Esophagus muscularis mucosa (tissue), 4 donors: Measurements from ENCODE around the gene THEM5.

ENCODE experiments used
- EP300 ChIP-seq: sonication (generic); formaldehyde crosslinking; IDR thresholded peaks from one replicate; pipeline ENCODE4 v1.6.1; 2017; ENCODE audit warnings: antibody characterized with exemption
- POLR2A ChIP-seq: fragments of 450-650 bp; IDR thresholded peaks from one replicate; pipeline ENCODE4 v1.6.1; 2017; ENCODE audit warnings: antibody characterized with exemption, moderate library complexity, mild to moderate bottlenecking, low read depth
- POLR2AphosphoS5 ChIP-seq, 2 donors: sonication (generic); formaldehyde crosslinking; IDR thresholded peaks; one replicate each; pipeline ENCODE4 v1.6.1; 2017; ENCODE audit warnings: antibody characterized with exemption in 2 of 2
- TF ChIP-seq, protein P1 (sequence below), 3 experiments: fragments of 200-600 bp in 2 of 3; fragments of 450-650 bp in 1 of 3; sonication (generic) in 2 of 3; IDR thresholded peaks; one replicate each; pipeline ENCODE4 v1.5.1; 2017 to 2019; ENCODE audit warnings: antibody characterized with exemption in 3 of 3, mild to moderate bottlenecking in 2 of 3, moderate library complexity in 1 of 3

DNA sequence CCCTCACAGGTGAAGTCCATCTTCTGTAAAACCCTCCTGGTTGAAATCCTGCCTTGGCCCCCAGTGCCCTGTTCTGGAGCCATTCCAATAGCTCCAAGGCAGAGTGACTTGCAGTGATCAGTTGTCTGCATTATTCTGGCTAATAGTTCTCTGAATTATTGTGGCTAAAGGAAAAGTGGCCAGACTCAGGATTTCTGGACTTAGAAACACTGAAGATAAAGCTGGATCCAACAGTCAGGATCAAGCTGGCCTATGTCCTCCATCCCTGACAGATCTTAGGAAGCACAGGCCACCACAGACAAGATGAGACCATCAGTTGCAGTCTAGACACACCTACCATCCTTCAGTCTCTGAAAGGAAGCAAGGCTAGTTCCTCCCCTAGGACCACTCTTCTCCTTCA, 13.1 kb downstream of the THEM5 start:
- TF ChIP-seq, protein P1, sequence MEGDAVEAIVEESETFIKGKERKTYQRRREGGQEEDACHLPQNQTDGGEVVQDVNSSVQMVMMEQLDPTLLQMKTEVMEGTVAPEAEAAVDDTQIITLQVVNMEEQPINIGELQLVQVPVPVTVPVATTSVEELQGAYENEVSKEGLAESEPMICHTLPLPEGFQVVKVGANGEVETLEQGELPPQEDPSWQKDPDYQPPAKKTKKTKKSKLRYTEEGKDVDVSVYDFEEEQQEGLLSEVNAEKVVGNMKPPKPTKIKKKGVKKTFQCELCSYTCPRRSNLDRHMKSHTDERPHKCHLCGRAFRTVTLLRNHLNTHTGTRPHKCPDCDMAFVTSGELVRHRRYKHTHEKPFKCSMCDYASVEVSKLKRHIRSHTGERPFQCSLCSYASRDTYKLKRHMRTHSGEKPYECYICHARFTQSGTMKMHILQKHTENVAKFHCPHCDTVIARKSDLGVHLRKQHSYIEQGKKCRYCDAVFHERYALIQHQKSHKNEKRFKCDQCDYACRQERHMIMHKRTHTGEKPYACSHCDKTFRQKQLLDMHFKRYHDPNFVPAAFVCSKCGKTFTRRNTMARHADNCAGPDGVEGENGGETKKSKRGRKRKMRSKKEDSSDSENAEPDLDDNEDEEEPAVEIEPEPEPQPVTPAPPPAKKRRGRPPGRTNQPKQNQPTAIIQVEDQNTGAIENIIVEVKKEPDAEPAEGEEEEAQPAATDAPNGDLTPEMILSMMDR (IDR thresholded peaks at IDR 0.05), result no peak
- no peak for TF ChIP-seq POLR2A
- no peak for TF ChIP-seq EP300
- TF ChIP-seq POLR2AphosphoS5 (IDR thresholded peaks at IDR 0.05), result no peak
